Progenitor cell of endocrine pancreas (in vitro differentiated cells): ENCODE measurements around the gene TRIM32. TPM values are rescaled to one million over a fixed set of nuclear protein-coding genes. Genes with fewer than 3 reads are reported as not detected.
"Not testable (repeated sequence)": the region's sequence is repeated elsewhere in the genome, so short reads cannot be mapped to it uniquely, and the experiment has no call there.

Experiments used
- DNase-seq: peaks from one replicate; pipeline ENCODE4 v3.0.0; 2021; ENCODE audit warnings: low spot score; ENCODE audit not compliant: unreplicated experiment
- H3K27ac Mint-ChIP-seq: 2 replicates; pipeline ENCODE4 v1.8.0; 2021; ENCODE audit warnings: mild to moderate bottlenecking, moderate library complexity, mixed read lengths
- H3K27me3 Mint-ChIP-seq: 2 replicates; pipeline ENCODE4 v1.8.0; 2021; ENCODE audit warnings: mixed read lengths
- H3K36me3 Mint-ChIP-seq: 2 replicates; pipeline ENCODE4 v1.8.0; 2022; ENCODE audit warnings: mixed read lengths; ENCODE audit not compliant: insufficient read depth
- H3K4me1 Mint-ChIP-seq: 2 replicates; pipeline ENCODE4 v1.8.0; 2021; ENCODE audit warnings: low read depth, mixed read lengths
- H3K4me3 Mint-ChIP-seq: 2 replicates; pipeline ENCODE4 v1.8.0; 2021; ENCODE audit warnings: low read depth, mild to moderate bottlenecking, moderate library complexity, mixed read lengths
- H3K9me3 Mint-ChIP-seq: 2 replicates; pipeline ENCODE4 v1.8.0; 2021; ENCODE audit warnings: low read depth, mixed read lengths
- total RNA-seq: library from RNA; stranded (reverse); gene quantifications from 2 replicates; pipeline ENCODE4 v1.2.1, GENCODE V29; 2021
- TF ChIP-seq, protein P1 (sequence below): fragments of 200-600 bp; sonication (generic); IDR thresholded peaks from one replicate; pipeline ENCODE4 v1.5.0; 2021; ENCODE audit warnings: antibody characterized with exemption, mild to moderate bottlenecking; ENCODE audit not compliant: unreplicated experiment

The TRIM32 gene
- total RNA-seq, 1 donor from 2014 or later, result 16.5 TPM

DNA sequence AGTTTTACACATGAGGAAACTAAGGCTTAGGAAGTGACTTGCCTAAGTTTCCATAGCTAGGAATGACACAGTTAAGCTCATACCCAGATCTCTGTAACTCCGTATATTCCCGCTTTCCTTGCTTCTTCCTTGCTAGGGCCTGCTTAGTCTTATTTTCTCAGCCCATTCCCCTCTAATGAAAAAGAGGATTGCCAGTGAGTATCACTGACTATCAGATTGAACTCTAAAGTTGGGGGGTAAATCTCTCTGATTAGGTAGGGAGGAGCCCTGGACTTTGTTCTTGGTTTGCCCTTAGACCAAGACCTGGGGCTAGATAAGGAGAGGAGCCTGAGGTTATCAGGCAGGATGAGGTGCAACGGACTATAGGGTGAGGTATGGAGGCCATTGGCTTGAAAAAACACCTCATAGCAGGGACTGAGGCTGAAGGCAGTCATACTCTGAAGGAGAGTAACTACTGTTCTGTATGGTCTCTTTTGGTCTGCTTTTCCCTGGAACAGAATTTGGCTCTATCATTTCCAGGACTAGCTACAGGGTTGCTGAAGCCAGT is 2.5 kb downstream of the TRIM32 start:
- Mint-ChIP-seq H3K36me3 (peaks cover 4% of the 10 kb centered on the region), H3K27ac (no peak overlapping the region), H3K9me3 (peaks cover 2% of the 10 kb centered on the region), H3K27me3 (no peaks in the 10 kb centered on the region), H3K4me3 (no peak overlapping the region), H3K4me1 (peaks cover 26% of the 10 kb centered on the region)
- no peak for DNase-seq
- TF ChIP-seq, protein P1, sequence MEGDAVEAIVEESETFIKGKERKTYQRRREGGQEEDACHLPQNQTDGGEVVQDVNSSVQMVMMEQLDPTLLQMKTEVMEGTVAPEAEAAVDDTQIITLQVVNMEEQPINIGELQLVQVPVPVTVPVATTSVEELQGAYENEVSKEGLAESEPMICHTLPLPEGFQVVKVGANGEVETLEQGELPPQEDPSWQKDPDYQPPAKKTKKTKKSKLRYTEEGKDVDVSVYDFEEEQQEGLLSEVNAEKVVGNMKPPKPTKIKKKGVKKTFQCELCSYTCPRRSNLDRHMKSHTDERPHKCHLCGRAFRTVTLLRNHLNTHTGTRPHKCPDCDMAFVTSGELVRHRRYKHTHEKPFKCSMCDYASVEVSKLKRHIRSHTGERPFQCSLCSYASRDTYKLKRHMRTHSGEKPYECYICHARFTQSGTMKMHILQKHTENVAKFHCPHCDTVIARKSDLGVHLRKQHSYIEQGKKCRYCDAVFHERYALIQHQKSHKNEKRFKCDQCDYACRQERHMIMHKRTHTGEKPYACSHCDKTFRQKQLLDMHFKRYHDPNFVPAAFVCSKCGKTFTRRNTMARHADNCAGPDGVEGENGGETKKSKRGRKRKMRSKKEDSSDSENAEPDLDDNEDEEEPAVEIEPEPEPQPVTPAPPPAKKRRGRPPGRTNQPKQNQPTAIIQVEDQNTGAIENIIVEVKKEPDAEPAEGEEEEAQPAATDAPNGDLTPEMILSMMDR, result no peak

DNA sequence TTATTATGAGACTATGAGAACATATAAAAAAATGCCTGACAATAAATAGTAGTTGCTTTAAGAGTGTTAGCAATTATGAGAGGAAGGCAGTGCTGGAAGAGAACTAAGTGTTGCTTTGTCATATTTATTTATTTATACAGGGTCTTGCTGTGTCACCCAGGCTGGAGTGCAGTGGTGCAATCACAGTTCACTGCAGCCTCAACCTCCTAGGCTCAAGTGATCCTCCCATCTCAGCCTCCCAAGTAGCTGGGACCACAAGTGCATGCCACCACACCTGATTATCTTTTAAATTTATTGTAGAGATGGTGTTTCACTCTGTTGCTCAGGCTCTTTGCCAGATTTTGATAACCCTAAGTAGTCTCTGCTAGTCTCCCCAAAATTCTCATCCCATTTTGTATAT is 3.7 kb downstream of the TRIM32 start:
- not testable (repeated sequence) for H3K27ac Mint-ChIP-seq, H3K36me3 Mint-ChIP-seq, H3K27me3 Mint-ChIP-seq, DNase-seq, H3K4me3 Mint-ChIP-seq, H3K9me3 Mint-ChIP-seq
- peaks cover 26% of the 10 kb centered on the region for H3K4me1 Mint-ChIP-seq

DNA sequence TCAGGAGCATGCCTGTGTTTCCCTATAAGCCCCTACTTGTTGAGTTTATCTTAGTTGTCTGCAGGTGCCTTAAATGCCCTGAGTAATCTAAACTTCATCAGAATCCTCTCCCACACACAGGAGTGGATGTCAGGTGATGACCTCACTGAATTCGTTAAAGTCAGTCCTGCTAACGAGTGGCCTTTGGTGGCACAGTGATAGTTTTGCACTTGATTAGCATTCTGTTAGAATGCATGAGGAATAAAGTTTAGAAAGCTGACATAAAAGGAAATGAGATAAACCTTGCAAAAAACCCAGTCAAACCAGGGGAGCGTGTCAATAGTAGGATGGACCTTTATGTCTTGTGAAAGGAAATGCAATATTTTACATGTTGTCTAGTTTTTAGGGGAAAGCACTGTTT is 4.5 kb downstream of the TRIM32 start:
- no peak overlapping the region for H3K27ac Mint-ChIP-seq
- H3K4me1 Mint-ChIP-seq, result peaks cover 21% of the 10 kb centered on the region
- H3K9me3 Mint-ChIP-seq, result no peaks in the 10 kb centered on the region
- no peak for DNase-seq
- TF ChIP-seq, protein P1, result no peak
- peaks cover 3% of the 10 kb centered on the region for H3K36me3 Mint-ChIP-seq
- no peaks in the 10 kb centered on the region for H3K27me3 Mint-ChIP-seq
- no peak overlapping the region for H3K4me3 Mint-ChIP-seq

DNA sequence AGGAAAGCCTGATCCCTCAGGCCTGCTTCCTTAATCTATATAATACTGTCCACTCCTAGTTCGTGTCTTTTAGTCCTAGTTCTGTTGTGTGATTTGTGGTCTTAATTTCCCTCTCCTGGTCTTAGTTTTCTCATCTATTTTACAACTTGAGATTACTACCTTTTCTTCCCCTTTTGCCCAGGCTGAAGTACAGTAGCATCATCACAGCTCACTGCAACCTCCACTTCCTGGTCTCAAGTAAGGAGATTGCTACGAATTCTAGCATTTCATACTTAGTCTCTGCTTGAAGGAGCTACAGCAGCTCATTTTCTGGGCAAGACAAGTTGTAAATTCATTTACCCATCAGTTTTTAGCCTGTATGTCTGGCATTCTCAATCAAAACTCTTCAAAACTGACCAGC is 5.5 kb downstream of the TRIM32 start:
- no peak overlapping the region for H3K4me3 Mint-ChIP-seq
- H3K36me3 Mint-ChIP-seq, result peaks cover 4% of the 10 kb centered on the region
- H3K27me3 Mint-ChIP-seq, result no peaks in the 10 kb centered on the region
- H3K4me1 Mint-ChIP-seq, result peaks cover 19% of the 10 kb centered on the region
- TF ChIP-seq, protein P1, result no peak
- H3K27ac Mint-ChIP-seq, result no peak overlapping the region
- no peak for DNase-seq
- no peaks in the 10 kb centered on the region for H3K9me3 Mint-ChIP-seq

DNA sequence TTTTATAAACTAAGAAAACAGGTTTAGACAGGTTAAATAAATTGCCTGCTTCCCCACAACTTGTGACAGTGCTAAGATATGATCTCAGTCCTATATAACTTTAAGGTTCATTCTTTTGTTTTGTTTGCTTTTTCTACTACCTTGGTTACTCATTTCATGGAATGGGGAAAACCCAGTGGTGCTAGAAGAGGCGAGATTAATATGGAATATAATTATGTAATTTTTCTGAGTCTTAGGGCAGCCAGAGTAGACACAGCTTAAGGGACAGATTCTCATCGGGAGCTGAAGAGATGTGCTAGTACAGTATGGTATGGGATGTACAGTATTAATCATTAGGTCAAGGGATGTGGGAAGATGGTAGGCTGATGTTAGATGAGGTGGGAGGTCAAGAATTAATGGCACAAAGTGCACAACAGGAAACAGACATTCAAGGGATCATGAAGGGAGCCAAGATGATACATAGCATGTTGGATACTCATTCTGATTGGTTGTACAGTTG is 6.2 kb downstream of the TRIM32 start:
- H3K4me1 Mint-ChIP-seq, result peaks cover 13% of the 10 kb centered on the region

More for the DNA sequence above, 6.2 kb downstream of the TRIM32 start:
- Mint-ChIP-seq H3K27ac (no peak overlapping the region), H3K27me3 (no peaks in the 10 kb centered on the region), H3K9me3 (no peaks in the 10 kb centered on the region), H3K36me3 (peaks cover 9% of the 10 kb centered on the region), H3K4me3 (no peak overlapping the region)
- no peak for DNase-seq
- TF ChIP-seq, protein P1, result no peak
